Measurements from ENCODE around the gene SPZ1. TPM values are rescaled to one million over a fixed set of nuclear protein-coding genes. Genes with fewer than 3 reads are reported as not detected.
"Not testable (repeated sequence)": the region's sequence is repeated elsewhere in the genome, so short reads cannot be mapped to it uniquely, and the experiment has no call there.

Gene SPZ1
- total RNA-seq, 1 experiment from 2014 or later, result not detected

DNA sequence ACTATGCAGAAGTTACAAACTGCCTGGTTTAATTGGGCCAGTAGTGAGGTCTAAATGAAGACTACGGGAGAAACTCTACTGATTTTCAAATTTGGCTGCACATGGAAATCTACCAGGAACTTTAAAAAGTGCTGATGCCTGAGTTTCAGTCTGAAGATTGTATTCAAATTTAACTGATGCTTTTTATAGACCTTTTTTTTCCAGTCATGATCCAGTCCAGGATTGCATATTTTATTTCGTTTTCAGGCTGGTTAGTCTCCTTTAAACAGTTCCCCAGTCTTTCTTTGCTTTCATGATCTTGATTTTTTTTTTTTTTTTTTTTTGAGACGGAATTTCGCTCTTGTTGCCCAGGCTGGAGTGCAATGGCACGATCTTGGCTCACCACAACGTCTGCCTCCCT lies 23.7 kb upstream of the SPZ1 start:
- ChIA-PET CTCF (interaction anchor here (0.6 kb wide), 1 partner anchor 1039 kb away, joined by 8 read pairs; no protein-coding TSS in a partner anchor), POLR2A (ENCODE audit: unreplicated experiment) (interaction anchor here (0.7 kb wide), 1 partner anchor 536 kb away, joined by 3 read pairs; no protein-coding TSS in a partner anchor)
- H3K4me1 ChIP-seq (replicated peaks; ENCODE audit: insufficient read depth), result no peaks in the 10 kb centered on the region
- no peaks in the 10 kb centered on the region for H3K27me3 ChIP-seq (ENCODE audit: insufficient read depth, low read depth)
- H3K4me3 ChIP-seq, result no peak overlapping the region
- H3K4me2 ChIP-seq, result no peak overlapping the region
- H3K27ac ChIP-seq, result no peak overlapping the region
- no peak for DNase-seq
- TF ChIP-seq EZH2 (IDR thresholded peaks at IDR 0.05; ENCODE audit: low read depth), result no peak
- TF ChIP-seq, protein P1, sequence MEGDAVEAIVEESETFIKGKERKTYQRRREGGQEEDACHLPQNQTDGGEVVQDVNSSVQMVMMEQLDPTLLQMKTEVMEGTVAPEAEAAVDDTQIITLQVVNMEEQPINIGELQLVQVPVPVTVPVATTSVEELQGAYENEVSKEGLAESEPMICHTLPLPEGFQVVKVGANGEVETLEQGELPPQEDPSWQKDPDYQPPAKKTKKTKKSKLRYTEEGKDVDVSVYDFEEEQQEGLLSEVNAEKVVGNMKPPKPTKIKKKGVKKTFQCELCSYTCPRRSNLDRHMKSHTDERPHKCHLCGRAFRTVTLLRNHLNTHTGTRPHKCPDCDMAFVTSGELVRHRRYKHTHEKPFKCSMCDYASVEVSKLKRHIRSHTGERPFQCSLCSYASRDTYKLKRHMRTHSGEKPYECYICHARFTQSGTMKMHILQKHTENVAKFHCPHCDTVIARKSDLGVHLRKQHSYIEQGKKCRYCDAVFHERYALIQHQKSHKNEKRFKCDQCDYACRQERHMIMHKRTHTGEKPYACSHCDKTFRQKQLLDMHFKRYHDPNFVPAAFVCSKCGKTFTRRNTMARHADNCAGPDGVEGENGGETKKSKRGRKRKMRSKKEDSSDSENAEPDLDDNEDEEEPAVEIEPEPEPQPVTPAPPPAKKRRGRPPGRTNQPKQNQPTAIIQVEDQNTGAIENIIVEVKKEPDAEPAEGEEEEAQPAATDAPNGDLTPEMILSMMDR (conservative IDR thresholded peaks at IDR 0.05), result no peak
- BruUV-seq (replicated peaks), result no TSS peak
- H3K9me2 ChIP-seq (ENCODE audit: insufficient read depth), result no peaks in the 10 kb centered on the region
- no peaks in the 10 kb centered on the region for H4K20me1 ChIP-seq (ENCODE audit: insufficient read depth)
- H3K79me2 ChIP-seq (ENCODE audit: low read depth), result no peaks in the 10 kb centered on the region
- no peaks in the 10 kb centered on the region for H3F3A ChIP-seq (ENCODE audit: insufficient read depth, low read depth)
- no peak overlapping the region for H2AFZ ChIP-seq
- intact Hi-C loops (cut with micrococcal nuclease; ENCODE audit: unreplicated experiment), result no loop called here
- no peaks in the 10 kb centered on the region for H3K9me3 ChIP-seq (ENCODE audit: insufficient read depth, low read depth)
- H3K36me3 ChIP-seq (ENCODE audit: low read depth), result no peaks in the 10 kb centered on the region

DNA sequence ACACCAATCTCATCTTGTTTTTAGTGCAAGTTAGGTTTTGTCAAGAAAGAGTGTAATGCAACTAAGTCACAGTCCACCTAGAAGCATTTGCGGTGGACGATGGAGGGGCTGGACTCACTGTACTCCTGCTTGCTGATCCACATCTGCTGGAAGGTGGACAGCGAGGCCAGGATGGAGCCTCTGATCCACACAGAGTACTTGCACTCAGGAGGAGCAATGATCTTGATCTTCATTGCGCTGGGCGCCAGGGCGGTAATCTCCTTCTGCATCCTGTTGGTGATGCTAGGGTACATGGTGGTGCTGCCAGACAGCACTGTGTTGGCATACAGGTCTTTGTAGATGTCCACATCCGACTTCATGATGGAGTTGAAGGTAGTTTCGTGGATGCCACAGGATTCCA lies 20.2 kb upstream of the SPZ1 start:
- no peaks in the 10 kb centered on the region for H3K79me2 ChIP-seq (ENCODE audit: low read depth)
- no peak overlapping the region for H3K27ac ChIP-seq
- no peak overlapping the region for H3K4me2 ChIP-seq
- no peak overlapping the region for H2AFZ ChIP-seq
- no peaks in the 10 kb centered on the region for H3K4me1 ChIP-seq (replicated peaks; ENCODE audit: insufficient read depth)
- ChIA-PET CTCF (no interaction called here), POLR2A (ENCODE audit: unreplicated experiment) (no interaction called here)
- intact Hi-C loops (cut with micrococcal nuclease; ENCODE audit: unreplicated experiment), result no loop called here
- H3K27me3 ChIP-seq (ENCODE audit: insufficient read depth, low read depth), result no peaks in the 10 kb centered on the region
- no peaks in the 10 kb centered on the region for H3F3A ChIP-seq (ENCODE audit: insufficient read depth, low read depth)
- H3K9me2 ChIP-seq (ENCODE audit: insufficient read depth), result no peaks in the 10 kb centered on the region
- H3K4me3 ChIP-seq, result no peak overlapping the region
- DNase-seq, result no peak
- TF ChIP-seq EZH2 (IDR thresholded peaks at IDR 0.05; ENCODE audit: low read depth), result no peak
- TF ChIP-seq, protein P1 (conservative IDR thresholded peaks at IDR 0.05), result no peak
- no peaks in the 10 kb centered on the region for H4K20me1 ChIP-seq (ENCODE audit: insufficient read depth)
- no peaks in the 10 kb centered on the region for H3K36me3 ChIP-seq (ENCODE audit: low read depth)
- H3K9me3 ChIP-seq (ENCODE audit: insufficient read depth, low read depth), result no peaks in the 10 kb centered on the region
- no TSS peak for BruUV-seq (replicated peaks)

DNA sequence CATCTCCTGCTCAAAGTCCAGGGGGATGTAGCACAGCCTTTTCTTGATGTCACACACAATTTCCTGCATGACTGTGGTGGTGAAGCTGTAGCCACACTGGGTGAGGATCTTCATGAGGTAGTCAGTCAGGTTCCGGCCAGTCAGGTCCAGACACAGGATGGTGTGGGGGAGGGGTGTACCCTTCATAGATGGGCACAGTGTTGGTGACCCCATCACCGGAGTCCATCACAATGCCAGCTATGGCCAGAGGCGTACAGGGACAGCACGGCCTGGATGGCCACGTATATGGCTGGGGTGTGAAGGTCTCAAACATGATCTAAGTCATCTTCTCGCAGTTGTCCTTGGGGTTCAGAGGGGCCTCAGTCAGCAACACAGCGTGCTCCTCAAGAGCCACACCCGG lies 19.7 kb upstream of the SPZ1 start:
- H4K20me1 ChIP-seq (ENCODE audit: insufficient read depth), result no peaks in the 10 kb centered on the region
- intact Hi-C loops (cut with micrococcal nuclease; ENCODE audit: unreplicated experiment), result no loop called here
- no peak overlapping the region for H3K4me3 ChIP-seq
- H3K36me3 ChIP-seq (ENCODE audit: low read depth), result no peaks in the 10 kb centered on the region
- H3K9me3 ChIP-seq (ENCODE audit: insufficient read depth, low read depth), result no peaks in the 10 kb centered on the region
- H3K27me3 ChIP-seq (ENCODE audit: insufficient read depth, low read depth), result no peaks in the 10 kb centered on the region
- ChIA-PET POLR2A (ENCODE audit: unreplicated experiment) (no interaction called here), CTCF (no interaction called here)
- TF ChIP-seq, protein P1 (conservative IDR thresholded peaks at IDR 0.05), result no peak
- no peak for TF ChIP-seq EZH2 (IDR thresholded peaks at IDR 0.05; ENCODE audit: low read depth)
- no peak overlapping the region for H2AFZ ChIP-seq
- no peak overlapping the region for H3K4me2 ChIP-seq
- DNase-seq, result no peak
- no peaks in the 10 kb centered on the region for H3K4me1 ChIP-seq (replicated peaks; ENCODE audit: insufficient read depth)
- H3K27ac ChIP-seq, result no peak overlapping the region
- BruUV-seq (replicated peaks), result no TSS peak
- H3K79me2 ChIP-seq (ENCODE audit: low read depth), result no peaks in the 10 kb centered on the region
- H3K9me2 ChIP-seq (ENCODE audit: insufficient read depth), result no peaks in the 10 kb centered on the region
- no peaks in the 10 kb centered on the region for H3F3A ChIP-seq (ENCODE audit: insufficient read depth, low read depth)

DNA sequence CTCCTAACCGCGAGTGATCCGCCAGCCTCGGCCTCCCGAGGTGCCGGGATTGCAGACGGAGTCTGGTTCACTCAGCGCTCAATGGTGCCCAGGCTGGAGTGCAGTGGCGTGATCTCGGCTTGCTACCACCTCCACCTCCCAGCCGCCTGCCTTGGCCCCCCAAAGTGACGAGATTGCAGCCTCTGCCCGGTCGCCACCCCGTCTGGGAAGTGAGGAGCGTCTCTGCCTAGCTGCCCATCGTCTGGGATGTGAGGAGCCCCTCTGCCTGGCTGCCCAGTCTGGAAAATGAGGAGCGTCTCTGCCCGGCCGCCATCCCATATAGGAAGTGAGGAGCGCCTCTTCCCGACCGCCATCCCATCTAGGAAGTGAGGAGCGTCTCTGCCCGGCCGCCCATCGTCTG lies 19.0 kb upstream of the SPZ1 start:
- H4K20me1 ChIP-seq (ENCODE audit: insufficient read depth); H3K4me3 ChIP-seq; H3K27me3 ChIP-seq (ENCODE audit: insufficient read depth, low read depth); H3F3A ChIP-seq (ENCODE audit: insufficient read depth, low read depth); H3K9me2 ChIP-seq (ENCODE audit: insufficient read depth); POLR2A ChIA-PET (ENCODE audit: unreplicated experiment); BruUV-seq (replicated peaks); CTCF ChIA-PET; H2AFZ ChIP-seq; H3K79me2 ChIP-seq (ENCODE audit: low read depth); H3K9me3 ChIP-seq (ENCODE audit: insufficient read depth, low read depth); DNase-seq; H3K4me1 ChIP-seq (replicated peaks; ENCODE audit: insufficient read depth); H3K4me2 ChIP-seq; intact Hi-C loops (cut with micrococcal nuclease; ENCODE audit: unreplicated experiment); H3K36me3 ChIP-seq (ENCODE audit: low read depth); H3K27ac ChIP-seq: not testable (repeated sequence)

DNA sequence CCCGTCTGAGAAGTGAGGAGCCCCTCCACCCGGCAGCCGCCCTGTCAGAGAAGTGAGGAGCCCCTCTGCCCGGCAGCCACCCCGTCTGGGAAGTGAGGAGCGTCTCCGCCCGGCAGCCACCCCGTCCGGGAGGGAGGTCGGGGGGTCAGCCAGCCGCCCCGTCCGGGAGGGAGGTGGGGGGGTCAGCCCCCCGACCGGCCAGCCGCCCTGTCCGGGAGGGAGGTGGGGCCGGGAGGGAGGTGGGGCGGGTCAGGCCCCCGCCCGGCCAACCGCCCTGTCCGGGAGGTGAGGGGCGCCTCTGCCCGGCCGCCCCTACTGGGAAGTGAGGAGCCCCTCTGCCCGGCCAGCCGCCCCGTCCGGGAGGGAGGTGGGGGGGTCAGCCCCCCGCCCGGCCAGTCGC lies 18.5 kb upstream of the SPZ1 start:
- H4K20me1 ChIP-seq (ENCODE audit: insufficient read depth); BruUV-seq (replicated peaks); DNase-seq; H3K4me2 ChIP-seq; H3K9me2 ChIP-seq (ENCODE audit: insufficient read depth); POLR2A ChIA-PET (ENCODE audit: unreplicated experiment); intact Hi-C loops (cut with micrococcal nuclease; ENCODE audit: unreplicated experiment); H3F3A ChIP-seq (ENCODE audit: insufficient read depth, low read depth); H3K79me2 ChIP-seq (ENCODE audit: low read depth); H3K27me3 ChIP-seq (ENCODE audit: insufficient read depth, low read depth); H2AFZ ChIP-seq; H3K36me3 ChIP-seq (ENCODE audit: low read depth); H3K9me3 ChIP-seq (ENCODE audit: insufficient read depth, low read depth); H3K27ac ChIP-seq; H3K4me1 ChIP-seq (replicated peaks; ENCODE audit: insufficient read depth); CTCF ChIA-PET; H3K4me3 ChIP-seq: not testable (repeated sequence)
